Heart left ventricle (tissue), 13 donors: Measurements from ENCODE around the gene BTN3A1.

Experiments used
- CTCF ChIP-seq, 12 donors: fragments of 200-600 bp; sonication (generic) in 4 of 12; IDR thresholded peaks; one replicate each; pipeline versions ENCODE4 v1.5.0 to v1.8.0; 2018 to 2022; ENCODE audit warnings: antibody characterized with exemption in 12 of 12, mild to moderate bottlenecking in 5 of 12
- POLR2A ChIP-seq, 2 donors: fragments of 450-650 bp; IDR thresholded peaks; one replicate each; pipeline ENCODE4 v1.6.1; 2017; ENCODE audit warnings: antibody characterized with exemption in 2 of 2, mild to moderate bottlenecking in 2 of 2, moderate library complexity in 2 of 2
- donor health status: ischemic (EF 13 %, LVEDD 7.1; RV severe dilation, severe dysfunction).
- donor health status: DM: no; HTN: yes; CAD: no.
- donor health status: DM: no; HTN: no; CAD: no.
- donor health status: ischemic (EF 25% LVEDD 6.9; RV normal size, moderate dysfunction).
- donor health status: ischemic (EF 25% LVEDD 5.7; RV mildly dilated, moderate dysfunction).
- donor health status: ischemic (EF 35%, LVEDD 5.7; RV mildly dilated, moderate dysfunction).
- donor health status: nonischemic (EF 11% LVEDD 7.7; RV severe dilation, severe dysfunction).
- donor health status: DM: yes; HTN: yes; CAD: no.
- donor health status: PGD.
- donor health status: ischemic (EF 29% LVEDD 5.4; RV normal size, mild dysfunction).
- donor health status: nonischemic (EF 23%, LVEDD 6.1; RV moderate dilation, normal function).

DNA sequence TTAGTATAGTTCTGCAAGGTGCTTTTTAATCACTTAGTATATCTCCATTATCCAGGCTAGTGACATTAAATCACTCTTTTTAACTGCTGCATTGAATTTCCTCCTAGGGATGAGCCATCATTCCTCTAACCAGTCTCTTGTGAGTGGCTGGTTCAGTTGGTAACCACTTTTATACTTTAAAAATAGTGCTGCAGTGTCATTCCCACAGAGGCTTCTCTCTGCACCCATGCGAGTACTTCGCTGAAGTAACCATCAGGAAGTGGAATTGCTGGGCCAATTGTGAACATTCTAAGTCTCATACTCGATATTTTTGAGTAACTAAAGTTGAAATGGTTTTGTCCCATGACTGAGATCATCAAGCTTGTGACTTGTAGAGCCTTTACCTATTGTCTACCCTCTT lies 35.0 kb upstream of the BTN3A1 start:
- TF ChIP-seq POLR2A (IDR thresholded peaks at IDR 0.05) (no peak), CTCF (IDR thresholded peaks at IDR 0.05) (no peak)
